GM21576 (cell line): ENCODE results near the gene TBC1D2.
"Not testable (repeated sequence)": the region's sequence is repeated elsewhere in the genome, so short reads cannot be mapped to it uniquely, and the experiment has no call there.

Experiments
- ATAC-seq: cut with Tn5 transposase; IDR thresholded peaks from one replicate; pipeline ENCODE4 v1.9.1; 2021; ENCODE audit warnings: mild to moderate bottlenecking, moderate library complexity; ENCODE audit not compliant: unreplicated experiment

Gene TBC1D2

DNA sequence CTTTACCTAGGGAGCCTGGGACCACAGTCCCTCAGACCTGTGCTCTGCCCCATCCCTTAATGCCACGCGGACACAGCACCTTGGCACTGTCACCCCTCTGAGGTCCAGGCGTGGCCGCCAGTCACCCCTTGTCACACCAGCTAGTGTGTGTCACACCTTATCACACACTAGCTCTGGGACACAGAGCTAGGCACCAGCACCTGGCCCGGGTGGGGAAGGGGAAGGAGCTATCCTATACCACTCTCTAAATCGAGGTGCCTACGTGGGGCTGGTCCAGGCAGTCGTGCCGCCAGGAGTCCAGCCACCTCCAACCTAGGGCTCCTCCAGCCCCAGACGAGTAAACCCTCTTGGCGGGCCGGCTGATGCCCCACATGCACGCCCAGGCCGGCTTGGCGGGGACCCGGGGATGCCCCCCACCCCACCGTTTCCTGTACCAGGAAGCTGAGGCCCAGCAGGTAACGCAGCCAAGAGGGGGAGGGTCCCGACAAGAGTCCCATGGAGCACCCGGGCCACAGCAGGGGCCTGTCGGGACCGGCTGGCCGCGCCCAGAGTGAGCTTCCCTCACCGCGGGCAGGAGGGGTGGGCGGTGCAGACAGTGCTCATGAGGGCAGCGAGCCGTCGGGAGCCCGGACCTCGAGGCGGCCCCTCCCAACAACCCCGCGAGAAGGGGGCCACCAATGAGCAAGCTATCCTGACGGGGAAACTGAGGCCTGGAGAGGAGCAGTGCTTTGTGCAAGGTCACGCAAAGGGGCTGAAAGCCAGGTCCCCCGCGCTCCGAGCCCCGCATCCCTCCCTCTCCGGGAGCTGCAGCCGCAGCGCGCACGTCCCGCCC lies 63.6 kb downstream of the TBC1D2 start:
- peak; percentile 11 for ATAC-seq

DNA sequence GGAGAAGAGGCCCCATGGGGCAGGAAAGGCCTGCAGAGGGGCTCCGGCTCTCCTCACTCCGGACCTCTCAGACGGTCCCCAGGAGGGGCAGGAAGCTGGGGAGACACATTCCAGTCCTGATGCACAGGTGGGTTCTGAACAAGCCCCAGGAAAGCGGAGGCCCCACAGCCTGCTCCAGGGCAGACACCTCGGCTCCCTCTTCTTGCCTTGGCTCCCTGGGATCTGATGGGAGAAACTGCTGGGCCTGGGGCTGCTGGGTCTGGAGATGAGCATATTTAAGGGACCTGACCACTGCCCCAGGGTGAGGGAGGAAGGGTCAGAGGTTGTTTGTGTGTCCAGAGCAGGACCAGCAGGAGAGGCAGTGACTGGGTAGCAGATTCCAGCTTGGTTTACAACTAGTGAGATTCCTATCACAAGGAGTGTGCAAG lies 64.3 kb downstream of the TBC1D2 start:
- no peak for ATAC-seq

DNA sequence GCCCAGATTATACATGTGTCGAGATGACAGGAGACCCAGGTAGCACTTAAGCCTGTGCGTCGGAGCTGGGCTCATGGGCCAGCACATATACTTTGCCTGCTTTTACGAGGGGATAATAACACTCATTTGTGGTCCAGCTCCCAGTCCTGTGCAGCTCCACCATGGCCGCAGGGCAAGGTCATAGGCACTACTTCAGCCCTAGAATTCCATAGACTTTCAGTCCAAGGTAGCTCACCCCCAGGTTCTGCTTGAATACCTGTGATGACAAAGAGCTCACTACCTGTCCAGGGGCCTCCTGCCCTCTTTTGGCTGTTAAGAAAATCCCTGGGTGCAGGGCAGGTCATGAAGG lies 64.7 kb downstream of the TBC1D2 start:
- ATAC-seq = no peak

DNA sequence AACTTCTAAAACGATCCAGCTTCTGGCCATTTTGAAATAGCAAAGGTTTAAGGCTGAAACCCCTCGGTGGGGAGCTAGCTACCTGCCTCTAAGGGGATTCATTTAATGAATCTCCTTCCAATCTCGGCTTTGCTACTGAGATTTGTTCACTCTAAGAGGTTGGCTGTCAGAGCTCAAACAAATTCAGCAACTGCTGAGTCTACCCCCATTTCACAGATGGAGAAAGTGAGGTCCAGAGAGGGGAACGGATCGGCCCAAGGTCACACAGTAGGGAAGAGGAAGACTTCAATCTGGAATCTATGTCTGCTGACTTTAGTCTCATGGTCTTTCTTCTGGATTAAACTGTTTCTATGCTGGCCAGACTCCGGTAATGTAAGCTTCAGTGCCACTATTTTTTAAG lies 66.0 kb downstream of the TBC1D2 start:
- no peak for ATAC-seq

DNA sequence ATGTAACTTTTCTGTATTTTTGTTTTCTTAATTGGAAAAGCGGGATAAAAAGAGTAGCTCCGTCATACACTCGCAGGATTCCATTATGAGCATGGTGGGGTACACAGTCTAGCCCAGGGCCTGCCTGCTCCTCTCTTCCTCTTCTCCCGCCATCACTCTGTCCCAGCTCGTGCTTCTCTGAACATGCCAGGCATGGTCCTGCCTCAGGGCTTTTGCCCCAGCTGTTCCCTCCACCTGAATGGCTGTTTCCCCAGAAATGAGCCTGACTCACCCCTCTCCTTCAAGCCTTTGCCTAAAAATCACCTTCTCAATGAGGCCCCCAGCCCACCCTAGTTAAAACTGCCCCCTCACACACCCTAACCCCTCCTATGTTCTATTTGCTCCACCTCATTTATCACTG lies 67.5 kb downstream of the TBC1D2 start:
- no peak for ATAC-seq

DNA sequence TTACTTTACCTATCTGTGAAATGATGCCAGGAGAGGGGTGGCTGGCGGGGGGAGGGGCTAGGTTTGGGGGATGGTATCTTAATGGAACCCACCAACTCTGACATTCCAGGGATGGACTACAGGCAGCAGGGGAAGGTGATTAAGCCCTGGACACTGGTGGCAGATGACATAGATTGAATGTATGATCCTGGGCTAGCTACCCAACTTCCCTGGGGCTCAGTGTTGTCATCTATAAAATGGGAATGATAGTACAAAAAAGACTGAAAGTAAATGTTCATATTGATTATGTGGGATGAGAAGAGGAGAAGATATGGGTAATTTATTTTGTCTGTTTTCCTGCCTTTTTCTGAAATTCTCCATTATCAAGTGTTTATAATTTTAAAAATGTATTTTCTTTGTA lies 69.2 kb downstream of the TBC1D2 start:
- no peak for ATAC-seq

DNA sequence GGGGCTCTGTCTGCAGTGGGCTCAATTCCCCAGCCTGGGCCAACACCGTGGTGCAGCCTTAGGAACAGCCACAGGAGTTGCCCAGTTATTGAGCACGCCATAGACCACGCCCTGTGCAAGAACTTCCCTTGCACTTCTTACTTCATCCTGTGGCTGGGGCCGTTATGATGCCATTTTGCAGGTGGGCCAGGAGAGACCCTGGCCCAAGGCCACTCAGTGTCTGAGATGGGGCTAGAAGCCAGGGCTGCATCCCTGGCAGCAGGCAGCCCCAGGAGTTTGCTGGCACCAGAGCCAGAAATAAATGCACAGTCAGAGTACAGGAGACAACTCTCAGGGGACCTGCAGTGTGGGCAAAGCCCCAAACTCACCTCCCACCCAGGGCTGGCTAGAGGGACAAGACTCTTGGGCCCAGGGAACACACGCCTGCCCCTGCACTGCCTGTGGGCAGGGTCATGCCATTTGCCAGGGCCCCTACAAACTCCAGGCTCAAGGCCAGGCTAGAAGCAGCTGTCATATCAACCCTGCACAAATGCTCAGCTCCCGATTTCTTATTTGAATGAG lies 69.8 kb downstream of the TBC1D2 start:
- no peak for ATAC-seq

DNA sequence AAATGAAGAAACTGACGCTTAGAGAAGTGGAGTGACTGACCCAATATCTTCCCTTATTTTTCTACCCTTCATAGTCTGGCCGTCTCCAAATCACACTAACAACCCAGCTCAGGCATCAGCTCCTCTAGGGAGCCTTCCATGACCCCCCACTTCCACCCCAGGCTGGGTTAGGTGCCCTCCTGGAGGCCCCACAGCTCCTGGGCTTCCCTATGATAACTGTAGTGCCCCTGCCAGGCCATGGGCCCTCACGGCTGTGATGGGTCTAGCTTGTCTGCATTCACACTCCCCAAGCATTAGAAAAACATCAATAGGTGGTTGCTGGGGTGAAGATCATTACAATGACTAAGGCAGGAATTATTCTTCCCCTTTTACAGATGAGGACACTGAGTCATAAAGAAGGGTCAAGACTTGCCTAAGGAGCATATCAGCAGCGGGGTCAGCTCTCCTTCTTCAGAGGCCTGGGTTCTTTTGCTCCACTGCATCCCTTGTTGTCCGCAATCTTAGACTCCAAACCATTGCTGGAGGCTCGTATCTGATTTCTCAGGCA lies 70.4 kb downstream of the TBC1D2 start:
- no peak for ATAC-seq

DNA sequence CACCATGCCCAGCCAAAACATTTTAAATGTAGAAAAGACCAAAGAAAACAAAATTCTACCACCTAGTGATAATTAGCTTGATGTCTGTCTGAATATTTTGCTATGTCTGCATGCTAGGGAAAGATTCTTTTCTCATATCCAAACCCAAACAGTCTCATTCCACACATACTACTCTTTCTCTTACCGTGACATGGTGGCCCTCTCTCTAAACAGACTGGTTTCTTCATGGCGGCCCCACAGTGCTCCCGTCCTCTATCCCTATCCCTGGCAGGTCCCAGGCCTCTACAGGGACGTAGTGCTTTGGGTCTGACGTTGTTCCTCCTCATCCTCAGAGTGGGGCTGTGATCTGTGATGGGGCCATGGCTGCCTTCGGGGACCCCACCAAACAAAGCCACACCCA lies 71.1 kb downstream of the TBC1D2 start:
- ATAC-seq = no peak

DNA sequence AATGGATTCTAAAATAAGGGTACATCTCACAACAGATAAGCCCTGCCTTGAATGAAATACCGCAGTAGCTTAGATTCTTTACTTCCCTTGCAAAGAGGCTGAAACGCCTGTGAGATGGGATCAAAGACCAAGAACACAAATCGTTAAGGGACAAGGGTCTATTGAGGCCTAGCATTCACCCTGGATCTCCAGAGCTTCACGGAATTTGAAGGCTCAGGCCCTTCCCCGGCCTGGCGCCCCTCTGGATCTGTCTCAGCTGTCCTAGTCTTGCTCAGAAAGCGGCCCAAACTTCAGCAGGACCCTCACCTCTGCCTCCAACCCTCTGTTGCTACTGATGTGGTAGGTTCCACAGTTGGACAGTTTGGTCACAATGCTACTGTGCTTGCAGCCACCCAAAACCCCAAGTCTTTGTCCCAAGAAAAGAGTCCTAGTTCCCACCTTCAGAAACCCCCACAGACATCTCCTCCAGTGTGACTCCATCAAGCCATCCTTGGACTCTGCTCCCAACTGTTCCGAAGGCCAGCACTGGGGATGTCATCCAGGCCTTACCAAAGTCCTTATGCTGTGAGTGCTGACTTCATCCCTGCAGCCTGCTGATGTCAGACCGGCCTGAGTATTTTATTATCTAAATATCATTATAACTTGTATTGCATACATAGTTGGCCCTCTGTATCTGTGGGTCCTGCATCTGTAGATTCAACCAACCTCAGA lies 72.4 kb downstream of the TBC1D2 start:
- no peak for ATAC-seq

DNA sequence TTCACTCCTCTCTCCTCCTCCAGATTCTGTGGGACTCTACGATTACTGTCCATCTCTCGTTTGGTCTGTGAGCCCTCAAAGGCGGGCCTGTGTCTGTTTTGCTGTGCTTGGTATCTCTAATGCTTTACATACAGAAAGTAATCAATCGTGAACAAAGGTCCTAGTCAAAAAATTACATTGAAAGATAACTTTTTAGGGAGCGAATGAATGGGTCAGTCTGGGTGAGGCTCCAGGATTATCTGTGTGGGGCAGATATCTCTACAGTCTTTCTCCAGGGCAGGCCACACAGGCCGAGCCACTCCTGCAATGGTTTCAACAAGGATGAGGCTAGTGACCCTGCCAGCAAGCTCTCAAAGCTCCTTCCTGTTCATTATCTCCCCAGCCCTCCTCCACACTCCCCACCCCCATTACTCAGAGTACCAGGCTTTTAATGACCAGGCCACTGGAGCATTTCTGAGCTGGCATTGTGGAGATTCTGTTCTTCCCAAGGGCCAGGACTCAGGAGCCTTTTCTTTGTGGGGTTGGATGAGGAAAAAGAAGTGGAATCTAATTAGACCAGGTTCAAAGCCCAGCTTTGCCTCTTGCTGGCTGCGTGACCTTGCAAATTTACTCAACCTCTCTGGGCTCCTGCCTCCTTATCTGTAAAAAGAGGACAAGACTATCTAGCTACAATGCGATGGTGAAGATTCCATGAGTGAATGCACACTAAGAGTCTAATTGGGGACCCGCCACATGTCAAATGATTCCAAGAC lies 73.2 kb downstream of the TBC1D2 start:
- no peak for ATAC-seq

DNA sequence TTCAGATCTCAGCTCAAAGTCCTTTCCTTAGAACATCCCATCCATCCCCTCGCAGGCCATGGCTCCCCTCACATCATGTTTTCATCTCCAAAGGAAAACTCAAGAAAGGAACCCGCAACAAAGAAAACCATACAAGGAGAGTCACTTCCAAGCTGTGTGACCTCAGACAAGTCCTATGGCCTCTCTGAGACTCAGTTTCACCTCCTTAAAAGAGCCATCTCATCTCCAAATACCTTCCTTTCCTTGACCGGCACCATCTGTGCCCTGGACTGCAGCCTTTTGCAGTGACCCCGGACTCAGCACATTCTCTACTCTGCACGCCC lies 73.7 kb downstream of the TBC1D2 start:
- no peak for ATAC-seq

DNA sequence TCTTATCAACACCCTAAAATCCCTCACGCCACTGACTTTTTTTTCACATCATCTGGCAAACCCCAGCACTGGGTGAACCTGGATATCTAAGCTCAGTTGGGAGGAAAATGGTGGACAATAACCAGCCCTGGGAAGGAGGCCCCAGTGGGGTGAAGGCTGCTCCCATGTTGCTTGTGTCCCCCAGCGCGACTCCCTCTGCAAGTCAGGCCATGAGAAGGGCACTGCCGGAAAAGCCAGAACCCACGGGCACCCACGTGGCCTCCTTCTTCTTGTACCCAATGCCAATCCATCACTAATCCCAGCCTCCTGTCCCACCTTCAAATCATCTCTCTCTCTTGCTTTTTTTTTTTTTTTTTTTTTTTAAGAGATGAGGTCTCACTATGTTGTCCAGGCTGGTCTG lies 74.5 kb downstream of the TBC1D2 start:
- no peak for ATAC-seq

DNA sequence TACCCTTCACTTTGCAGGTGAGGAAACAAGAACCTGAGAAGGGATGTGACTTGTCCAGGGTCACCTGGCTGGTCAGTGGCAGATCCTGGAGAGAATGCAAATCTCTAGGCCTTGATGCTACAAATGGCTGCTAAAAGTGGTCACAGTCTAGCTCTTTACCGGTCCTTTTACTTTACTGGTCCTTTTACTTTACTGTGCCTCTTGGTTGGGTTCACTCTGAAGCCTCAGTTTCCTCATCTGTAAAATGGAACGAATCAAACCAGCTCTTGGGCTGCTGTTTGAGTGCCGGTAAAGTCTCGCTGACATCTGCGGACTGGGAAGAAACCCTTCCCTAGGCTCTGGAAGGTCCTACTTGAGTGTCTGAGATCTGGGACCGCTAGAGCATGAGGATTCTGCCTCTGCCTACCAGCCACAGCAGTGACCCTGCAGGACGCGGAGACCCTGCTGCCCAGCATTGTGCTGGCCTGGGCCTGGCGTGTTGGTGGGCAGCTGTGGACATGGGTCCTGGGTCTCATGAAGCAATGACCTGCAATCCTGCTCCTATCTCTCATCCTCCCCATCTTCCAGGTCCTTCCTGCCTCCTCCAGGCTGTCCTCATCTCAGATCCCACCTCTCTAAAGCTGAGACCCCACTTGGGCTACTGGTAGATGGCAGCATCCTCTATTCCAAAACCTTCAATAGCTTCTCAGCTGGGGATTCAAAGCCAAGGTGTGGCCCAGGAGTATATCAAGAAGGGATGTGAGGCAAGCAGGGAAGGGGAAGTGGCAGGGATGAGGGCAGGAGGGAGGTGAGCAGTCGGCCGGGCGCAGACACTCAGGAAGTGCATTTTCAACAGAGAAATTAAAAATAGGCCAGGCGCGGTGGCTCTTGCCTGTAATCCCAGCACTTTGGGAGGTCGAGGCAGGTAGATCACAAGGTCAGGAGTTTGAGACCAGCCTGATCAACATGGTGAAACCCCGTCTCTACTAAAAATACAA lies 76.3 kb downstream of the TBC1D2 start:
- ATAC-seq = no peak

DNA sequence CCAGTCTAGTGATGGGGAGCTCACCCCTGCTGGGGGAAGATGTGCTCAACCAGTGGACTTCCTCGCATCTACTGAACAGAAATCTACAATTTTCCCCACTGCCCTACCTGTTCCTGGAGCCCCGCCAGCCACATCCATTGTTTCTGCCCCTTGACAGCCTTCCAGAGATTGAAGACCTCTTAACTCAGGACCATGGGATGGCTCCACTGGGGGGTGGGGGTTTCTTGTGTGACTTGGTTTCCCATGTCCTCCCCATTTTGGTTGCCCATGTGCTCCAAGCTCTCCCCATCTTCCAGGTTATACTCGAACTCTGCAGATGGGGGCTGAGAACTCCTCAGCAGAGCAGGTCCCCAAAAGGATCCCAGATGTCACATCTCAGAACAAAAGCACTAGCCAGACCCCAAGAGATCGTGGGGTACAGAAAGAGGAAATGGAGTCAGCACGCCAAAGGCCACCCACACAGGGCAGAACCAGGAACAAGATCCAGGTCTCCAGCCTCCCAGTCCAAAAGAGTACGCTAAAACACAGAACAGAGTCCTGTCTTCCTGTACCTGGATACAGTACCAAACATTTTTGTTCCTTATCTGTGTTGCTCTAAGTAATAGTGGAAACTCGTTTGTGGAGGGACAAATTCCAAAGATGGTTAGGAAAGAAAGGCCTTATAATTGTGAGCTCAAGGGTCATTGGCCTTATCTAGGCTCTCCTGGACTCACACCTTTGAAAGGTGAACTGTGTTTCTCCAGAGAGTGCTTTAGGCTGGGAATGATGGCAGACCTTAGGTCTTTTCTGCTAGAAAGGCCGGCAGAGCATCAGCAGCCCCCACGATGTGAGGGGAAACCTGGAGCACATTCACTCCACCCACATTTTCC lies 78.8 kb downstream of the TBC1D2 start:
- ATAC-seq = no peak

DNA sequence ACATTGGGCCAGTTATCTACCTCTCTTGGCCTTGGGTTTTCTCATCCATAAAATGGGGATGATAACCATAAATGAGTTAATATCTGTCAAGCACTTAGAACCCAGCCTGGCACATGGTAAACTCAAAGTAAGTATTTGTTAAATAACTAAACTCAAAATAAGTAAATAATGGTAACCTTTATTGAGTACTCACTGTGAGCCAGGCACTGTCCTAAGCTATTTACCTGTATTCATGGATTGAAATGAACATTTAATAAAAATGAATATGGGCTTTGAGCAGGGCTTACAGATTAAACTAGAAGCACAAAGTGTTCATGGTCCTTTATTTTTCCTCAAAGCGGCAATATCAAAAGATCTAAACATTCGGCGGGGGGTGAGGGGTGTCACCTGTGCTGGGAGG lies 79.7 kb downstream of the TBC1D2 start:
- no peak for ATAC-seq

DNA sequence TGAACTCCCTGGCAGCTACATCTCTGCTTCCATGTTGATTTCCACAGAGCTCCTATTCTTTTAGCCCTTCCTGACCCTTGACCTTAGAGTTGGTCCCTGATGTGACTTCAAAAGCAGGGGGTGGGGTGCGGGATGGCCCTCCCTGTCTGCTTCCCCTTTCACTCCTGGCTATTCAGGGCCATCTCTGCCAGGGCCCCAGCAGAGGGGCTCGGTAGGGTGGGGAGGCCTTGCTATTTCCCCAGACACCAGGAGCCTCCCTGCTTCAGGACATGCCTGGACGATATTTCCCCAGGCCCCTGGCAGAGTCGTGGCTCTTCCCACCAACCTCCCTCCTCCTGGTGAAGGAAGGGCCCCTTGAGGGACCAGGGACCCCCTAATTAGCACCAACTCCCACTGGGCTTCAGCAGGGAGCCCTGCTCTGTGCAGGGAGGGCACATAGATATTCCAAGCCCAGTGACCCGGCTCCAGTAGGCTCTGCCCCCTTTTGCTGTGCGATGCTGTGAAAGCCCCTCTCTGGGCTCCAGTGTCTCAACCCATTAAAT lies 80.3 kb downstream of the TBC1D2 start:
- no peak for ATAC-seq

DNA sequence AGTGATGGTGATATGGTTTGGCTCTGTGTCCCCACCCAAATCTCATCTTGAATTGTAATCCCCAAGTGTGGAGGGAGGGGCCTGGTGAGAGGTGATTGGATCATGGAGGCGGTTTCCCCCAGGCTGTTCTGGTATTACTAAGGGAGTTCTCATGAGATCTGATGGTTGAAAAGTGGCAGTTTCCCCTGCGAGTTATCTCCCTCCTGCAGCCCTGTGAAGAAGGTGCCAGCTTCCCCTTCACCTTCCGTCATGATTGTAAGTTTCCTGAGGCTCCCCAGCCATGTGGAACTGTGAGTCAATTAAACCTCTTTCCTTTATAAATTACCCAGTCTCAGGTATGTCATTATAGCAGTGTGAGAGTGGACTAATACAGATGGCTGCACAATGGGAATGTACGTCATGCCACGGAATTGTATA lies 80.9 kb downstream of the TBC1D2 start:
- not testable (repeated sequence) for ATAC-seq

DNA sequence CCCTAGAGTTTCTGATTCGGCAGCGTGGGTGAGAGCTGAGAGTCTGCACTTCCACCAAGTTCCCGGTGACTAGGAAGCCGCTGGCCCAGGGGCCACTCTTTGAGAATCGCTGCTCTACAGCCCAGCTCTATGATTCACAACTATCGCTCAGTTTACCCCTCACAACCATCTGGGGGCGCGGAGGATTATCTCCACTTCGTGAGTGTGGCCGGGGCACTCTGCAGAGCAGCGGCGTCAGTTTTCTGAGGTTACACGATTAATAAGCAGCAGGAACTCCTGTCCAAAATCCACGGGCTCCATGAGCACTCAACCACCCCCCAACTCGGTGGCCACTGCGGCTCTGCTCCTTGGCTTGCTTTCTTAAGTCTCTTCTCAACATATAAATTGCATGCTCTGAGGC lies 82.3 kb downstream of the TBC1D2 start:
- no peak for ATAC-seq
